GM12878 (cell line): ENCODE data around the gene PPT1. TPM values are rescaled to one million over a fixed set of nuclear protein-coding genes. Genes with fewer than 3 reads are reported as not detected.

ENCODE experiments used
- ATAC-seq: fragments of 200-7000 bp; cut with Tn5 transposase; 3 replicates; pipeline ENCODE4 v1.9.1; 2020; ENCODE audit warnings: mild to moderate bottlenecking, moderate library complexity
- BruUV-seq: library from RNA; stranded (reverse); fragments of 400-500 nt; replicated peaks from 2 replicates; lab custom pipeline; 2021; lab: Mats Ljungman, UMichigan
- CTCF ChIA-PET: fragments of 300-600 bp; sonication (Branson Sonifier 250); formaldehyde crosslinking; extraction: SDS; loops from one replicate; lab custom pipeline; 2021; ENCODE audit warnings: inconsistent platforms; lab: Yijun Ruan, JAX
- POLR2A ChIA-PET: fragments of 350-600 bp; formaldehyde crosslinking; extraction: SDS; loops from one replicate; lab custom pipeline; 2021; ENCODE audit warnings: inconsistent platforms; lab: Charles Lee
- RAD21 ChIA-PET: fragments of 300-600 bp; sonication (Branson Sonifier 250); formaldehyde crosslinking; loops from one replicate; lab custom pipeline; 2023; ENCODE audit warnings: antibody characterized with exemption; ENCODE audit not compliant: unreplicated experiment; lab: Charles Lee
- SMC1A ChIA-PET: fragments of 300-600 bp; sonication (Branson Sonifier 250); formaldehyde crosslinking; loops from one replicate; lab custom pipeline; 2023; ENCODE audit not compliant: unreplicated experiment, uncharacterized antibody; lab: Charles Lee
- DNase-seq: peaks from one replicate; pipeline ENCODE4 v3.0.0-alpha.2; 2011; ENCODE audit warnings: low read depth, low spot score
- FAIRE-seq: peaks from 3 replicates; lab custom pipeline; 2011; peaks lifted over from hg19 to GRCh38; lab: Jason Lieb, UNC
- H2AFZ ChIP-seq: 2 replicates; pipeline ENCODE4 v1.6.0; 2011; ENCODE audit warnings: low read depth, low read length, control low read depth; ENCODE audit not compliant: control insufficient read depth
- H3K27ac ChIP-seq: 2 replicates; pipeline ENCODE4 v1.5.1; 2011; ENCODE audit warnings: control low read depth; ENCODE audit not compliant: control insufficient read depth, insufficient read depth
- H3K27me3 ChIP-seq, 2 experiments: replicated peaks in 1 of 2; 2 replicates each; pipeline versions ENCODE4 v1.6.0 to v1.6.1; 2011; ENCODE audit warnings: low read length in 1 of 2; ENCODE audit not compliant: control insufficient read depth in 2 of 2, insufficient read depth in 2 of 2
- H3K36me3 ChIP-seq, 2 experiments: 2 replicates each; pipeline ENCODE4 v1.5.1; 2011; ENCODE audit warnings: low read length in 1 of 2; ENCODE audit not compliant: control insufficient read depth in 2 of 2, insufficient read depth in 2 of 2
- H3K4me1 ChIP-seq: 2 replicates; pipeline ENCODE4 v1.6.1; 2011; ENCODE audit warnings: mild to moderate bottlenecking, low read length, moderate library complexity, mixed read lengths; ENCODE audit not compliant: control insufficient read depth, insufficient read depth
- H3K4me2 ChIP-seq: 2 replicates; pipeline ENCODE4 v1.6.0; 2011; ENCODE audit warnings: control low read depth; ENCODE audit not compliant: control insufficient read depth, insufficient read depth
- H3K4me3 ChIP-seq: fragments of 200-600 bp; sonication (generic); 2 replicates; pipeline ENCODE4 v1.5.1; 2016
- H3K79me2 ChIP-seq: 2 replicates; pipeline ENCODE4 v1.6.0; 2011; ENCODE audit warnings: low read length; ENCODE audit not compliant: control insufficient read depth, insufficient read depth
- H3K9ac ChIP-seq: 2 replicates; pipeline ENCODE4 v1.8.0; 2011; ENCODE audit warnings: low read length, control low read depth, mixed read lengths; ENCODE audit not compliant: control insufficient read depth, insufficient read depth
- H3K9me3 ChIP-seq: replicated peaks from 3 replicates; pipeline ENCODE4 v1.5.1; 2011; ENCODE audit warnings: mild to moderate bottlenecking, low read length; ENCODE audit not compliant: control insufficient read depth, insufficient read depth
- H4K20me1 ChIP-seq: 2 replicates; pipeline ENCODE4 v1.6.0; 2011; ENCODE audit not compliant: control insufficient read depth, insufficient read depth
- BACH1 ChIP-seq: fragments of 450-650 bp; IDR thresholded peaks from 2 replicates; pipeline ENCODE4 v1.6.1; 2017; ENCODE audit warnings: mild to moderate bottlenecking, borderline replicate concordance
- BHLHE40 ChIP-seq, 2 experiments: fragments of 450-650 bp in 1 of 2; IDR thresholded peaks; 2 replicates each; pipeline ENCODE4 v1.6.1; 2011 to 2017; ENCODE audit warnings: low read depth in 2 of 2, borderline replicate concordance in 1 of 2, improper control_type of control experiment in 1 of 2, low read length in 1 of 2, mild to moderate bottlenecking in 1 of 2
- CBFB ChIP-seq: IDR thresholded peaks from 2 replicates; pipeline ENCODE4 v1.6.1; 2016; ENCODE audit warnings: antibody characterized with exemption, low read depth
- CHD1 ChIP-seq: IDR thresholded peaks from 2 replicates; pipeline ENCODE4 v1.6.1; 2012; ENCODE audit warnings: low read depth, low read length, improper control_type of control experiment
- CREM ChIP-seq: IDR thresholded peaks from 2 replicates; pipeline ENCODE4 v1.6.1; 2014; ENCODE audit warnings: antibody characterized with exemption, low read depth
- DPF2 ChIP-seq: fragments of 450-650 bp; IDR thresholded peaks from 2 replicates; pipeline ENCODE4 v1.6.1; 2017; ENCODE audit warnings: mild to moderate bottlenecking
- FOXM1 ChIP-seq: IDR thresholded peaks from 2 replicates; pipeline ENCODE4 v1.6.1; 2012; ENCODE audit warnings: low read depth, mild to moderate bottlenecking, inconsistent platforms, low read length, moderate library complexity
- IRF4 ChIP-seq: IDR thresholded peaks from 2 replicates; pipeline ENCODE4 v1.6.1; 2011; ENCODE audit warnings: low read depth, low read length
- PAX8 ChIP-seq: fragments of 450-650 bp; IDR thresholded peaks from 2 replicates; pipeline ENCODE4 v1.6.1; 2017; ENCODE audit warnings: mild to moderate bottlenecking, moderate library complexity
- PBX3 ChIP-seq: IDR thresholded peaks from 2 replicates; pipeline ENCODE4 v1.6.1; 2011; ENCODE audit warnings: mild to moderate bottlenecking, low read depth, low read length, moderate library complexity; ENCODE audit not compliant: insufficient replicate concordance
- POLR2A ChIP-seq: IDR thresholded peaks from 2 replicates; pipeline ENCODE4 v1.6.1; 2011; ENCODE audit warnings: low read depth, mild to moderate bottlenecking, low read length
- RAD21 ChIP-seq: IDR thresholded peaks from 2 replicates; pipeline ENCODE4 v1.6.1; 2011; ENCODE audit warnings: mild to moderate bottlenecking, low read depth, low read length, moderate library complexity; ENCODE audit not compliant: insufficient read depth
- TCF12 ChIP-seq: IDR thresholded peaks from 2 replicates; pipeline ENCODE4 v1.6.1; 2011; ENCODE audit warnings: low read depth, mild to moderate bottlenecking, low read length
- USF2 ChIP-seq: IDR thresholded peaks from 2 replicates; pipeline ENCODE4 v1.6.1; 2011; ENCODE audit warnings: low read depth, low read length, improper control_type of control experiment, borderline replicate concordance
- WGBS: methylation state at CpG from one replicate; pipeline ENCODE4 v1.1.6; 2016; ENCODE audit warnings: low lambda C conversion rate; ENCODE audit not compliant: insufficient replicate concordance, insufficient coverage; ENCODE audit errors: missing lambda C conversion rate; 5-methylcytosine and 5-hydroxymethylcytosine counted together
- in situ Hi-C: fragments of 300-500 bp; cut with MboI; formaldehyde crosslinking; loops from 9 replicates; pipeline ENCODE4 v1.14.3; 2018; ENCODE audit warnings: mixed read lengths
- intact Hi-C: fragments of 100-400 bp; cut with micrococcal nuclease; formaldehyde crosslinking; loops from one replicate; pipeline ENCODE4 v1.14.2; 2022; ENCODE audit not compliant: unreplicated experiment
- polyA plus RNA-seq, 11 experiments: library from polyadenylated mRNA; depleted of rRNA in 4 of 11; unstranded in 6 of 11; stranded (reverse) in 5 of 11; fragments of >200 nt; fragmentation: Nextera tagmentation in 4 of 11; fragmentation: Illumina TruSeq in 1 of 11; extraction: Ambion mirVana in 4 of 11; extraction: Trizol in 1 of 11; gene quantifications; 1 replicate in 1 of 11; 2 replicates in 10 of 11; pipeline versions ENCODE4 v1.2.1 to v1.2.3, GENCODE V29; 2011 to 2016; ENCODE audit warnings: inconsistent platforms in 2 of 11, missing spikeins in 2 of 11, low read depth in 1 of 11
- total RNA-seq, 4 experiments: library from RNA; depleted of rRNA in 3 of 4; stranded (reverse); fragments of >200 nt in 3 of 4; fragmentation: Illumina TruSeq in 1 of 4; extraction: Trizol in 1 of 4; gene quantifications; 2 replicates each; pipeline versions ENCODE4 v1.2.1 to v1.2.3, GENCODE V29; 2013 to 2021

The PPT1 gene
- total and polyA plus RNA-seq, 10 of the 15 experiments (the other 5 are each of a cell fraction or from before 2014, with no cell fraction given) = 50.4 to 147 (median 103) TPM

- TF ChIP-seq CREM (no peak), TCF12 (no peak), POLR2A (no peak), PBX3 (no peak), FOXM1 (no peak), BHLHE40 (IDR thresholded peaks at IDR 0.05; ENCODE audit: borderline replicate concordance in 1 of 2, low read depth in 2 of 2, low read length in 1 of 2) (no peak)
Observed at GRCh38 chr1:40024671-40025070, 72.4 kb downstream of the PPT1 start (continued).

- H3K4me1 ChIP-seq = peaks cover 8% of the 10 kb centered on the region
- WGBS = 26% methylated on average over 4 of the region's 4 CpGs
- H3K9ac ChIP-seq = no peak overlapping the region
- ChIA-PET POLR2A (interaction anchor here (0.7 kb wide), 1 partner anchor 20 kb away, joined by 3 read pairs; no protein-coding TSS in a partner anchor), RAD21 (interaction anchor here (1.7 kb wide), 1 partner anchor 9 kb away, joined by 9 read pairs; no protein-coding TSS in a partner anchor), SMC1A (no interaction called here), CTCF (interaction anchor here (0.8 to 4.8 kb wide), 2 partner anchors 9 to 104 kb away, joined by 3 to 36 read pairs; no protein-coding TSS in a partner anchor)
- no peaks in the 10 kb centered on the region for H3K36me3 ChIP-seq
- no peak overlapping the region for H3K27ac ChIP-seq
- no TSS peak for BruUV-seq
- in situ Hi-C loops (no loop called here), intact Hi-C loops (no loop called here)
- ATAC-seq (no peak), FAIRE-seq (no peak), DNase-seq (no peak)
- no peak overlapping the region for H3K4me3 ChIP-seq
- no peaks in the 10 kb centered on the region for H3K27me3 ChIP-seq
- no peaks in the 10 kb centered on the region for H3K79me2 ChIP-seq
- no peak overlapping the region for H2AFZ ChIP-seq
- TF ChIP-seq BACH1 (no peak), IRF4 (no peak), CHD1 (no peak), DPF2 (no peak), CBFB (no peak), USF2 (no peak), PAX8 (no peak), RAD21 (no peak)
- no peaks in the 10 kb centered on the region for H4K20me1 ChIP-seq
- peaks cover 8% of the 10 kb centered on the region for H3K9me3 ChIP-seq
- H3K4me2 ChIP-seq = no peak overlapping the region
Observed at GRCh38 chr1:40023379-40023944, 73.6 kb downstream of the PPT1 start.

Other genes with a start within 250 kb of the PPT1 start
Only the 7 nearest of the 8 such genes appear.
- 29.0 and 33.4 TPM in 2 replicates for gene TRIT1, start 213.7 kb downstream of the PPT1 start, total RNA-seq (2014; rRNA removed)
- gene TRIT1, start 213.7 kb downstream of the PPT1 start, total RNA-seq (2014; rRNA removed; fragmentation: Illumina TruSeq; extraction: Trizol) = 27.9 and 32.2 TPM in 2 replicates
- 20.5 and 22.8 TPM in 2 replicates for gene TRIT1, start 213.7 kb downstream of the PPT1 start, total RNA-seq (2021)
- 35.8 and 52.4 TPM in 2 replicates for gene TRIT1, start 213.7 kb downstream of the PPT1 start, polyA plus RNA-seq (2011; rRNA removed)
- gene TRIT1, start 213.7 kb downstream of the PPT1 start, polyA plus RNA-seq (2014; fragmentation: Illumina TruSeq; extraction: Trizol) = 27.5 and 34.4 TPM in 2 replicates
- 10 to 100 TPM; 13.2 to 17.1 TPM for gene TRIT1, start 213.7 kb downstream of the PPT1 start, polyA plus RNA-seq (2014; fragmentation: Nextera tagmentation; extraction: Ambion mirVana)
- gene TRIT1, start 213.7 kb downstream of the PPT1 start, polyA plus RNA-seq (2014; rRNA removed) = 24.5 and 26.4 TPM in 2 replicates
- gene TRIT1, start 213.7 kb downstream of the PPT1 start, polyA plus RNA-seq (2016; fragmentation: Nextera tagmentation; extraction: Ambion mirVana) = 10 to 100 TPM; 24.8 to 25.5 TPM
- 0.79 and 0.98 TPM in 2 replicates for gene MYCL, start 195.3 kb downstream of the PPT1 start, total RNA-seq (2014; rRNA removed)
- gene MYCL, start 195.3 kb downstream of the PPT1 start, total RNA-seq (2014; rRNA removed; fragmentation: Illumina TruSeq; extraction: Trizol) = 0.46 and 0.49 TPM in 2 replicates
- gene MYCL, start 195.3 kb downstream of the PPT1 start, total RNA-seq (2021) = 1.4 and 1.7 TPM in 2 replicates
- 0.22 and 0.37 TPM in 2 replicates for gene MYCL, start 195.3 kb downstream of the PPT1 start, polyA plus RNA-seq (2011; rRNA removed)
- 0.67 and 0.75 TPM in 2 replicates for gene MYCL, start 195.3 kb downstream of the PPT1 start, polyA plus RNA-seq (2014; fragmentation: Illumina TruSeq; extraction: Trizol)
- gene MYCL, start 195.3 kb downstream of the PPT1 start, polyA plus RNA-seq (2014; fragmentation: Nextera tagmentation; extraction: Ambion mirVana) = under 1 TPM; 0.11 to 0.26 TPM
- 0.24 and 0.77 TPM in 2 replicates for gene MYCL, start 195.3 kb downstream of the PPT1 start, polyA plus RNA-seq (2014; rRNA removed)
- under 1 TPM in 1 of 2 experiments, not detected in 1; 0.40 TPM for gene MYCL, start 195.3 kb downstream of the PPT1 start, polyA plus RNA-seq (2016; fragmentation: Nextera tagmentation; extraction: Ambion mirVana)
- gene MFSD2A, start 142.1 kb downstream of the PPT1 start, total RNA-seq (2014; rRNA removed) = 30.1 and 34.0 TPM in 2 replicates
- 13.3 and 14.0 TPM in 2 replicates for gene MFSD2A, start 142.1 kb downstream of the PPT1 start, total RNA-seq (2014; rRNA removed; fragmentation: Illumina TruSeq; extraction: Trizol)
- 23.1 and 23.4 TPM in 2 replicates for gene MFSD2A, start 142.1 kb downstream of the PPT1 start, total RNA-seq (2021)
- gene MFSD2A, start 142.1 kb downstream of the PPT1 start, polyA plus RNA-seq (2011; rRNA removed) = 6.5 and 11.0 TPM in 2 replicates
- 19.5 and 21.6 TPM in 2 replicates for gene MFSD2A, start 142.1 kb downstream of the PPT1 start, polyA plus RNA-seq (2014; fragmentation: Illumina TruSeq; extraction: Trizol)
- gene MFSD2A, start 142.1 kb downstream of the PPT1 start, polyA plus RNA-seq (2014; fragmentation: Nextera tagmentation; extraction: Ambion mirVana) = 1 to 10 TPM in 1 of 2 experiments, under 1 TPM in 1; 0.84 to 1.9 TPM
- gene MFSD2A, start 142.1 kb downstream of the PPT1 start, polyA plus RNA-seq (2014; rRNA removed) = 21.7 and 21.9 TPM in 2 replicates
- gene MFSD2A, start 142.1 kb downstream of the PPT1 start, polyA plus RNA-seq (2016; fragmentation: Nextera tagmentation; extraction: Ambion mirVana) = 10 to 100 TPM; 14.3 to 16.1 TPM
- 378 and 394 TPM in 2 replicates for gene CAP1, start 56.5 kb downstream of the PPT1 start, total RNA-seq (2014; rRNA removed)
- gene CAP1, start 56.5 kb downstream of the PPT1 start, total RNA-seq (2014; rRNA removed; fragmentation: Illumina TruSeq; extraction: Trizol) = 405 and 421 TPM in 2 replicates
- gene CAP1, start 56.5 kb downstream of the PPT1 start, total RNA-seq (2021) = 482 and 491 TPM in 2 replicates
- 360 and 431 TPM in 2 replicates for gene CAP1, start 56.5 kb downstream of the PPT1 start, polyA plus RNA-seq (2011; rRNA removed)
- gene CAP1, start 56.5 kb downstream of the PPT1 start, polyA plus RNA-seq (2014; fragmentation: Illumina TruSeq; extraction: Trizol) = 500 and 537 TPM in 2 replicates
- 100 to 1,000 TPM; 413 to 441 TPM for gene CAP1, start 56.5 kb downstream of the PPT1 start, polyA plus RNA-seq (2014; fragmentation: Nextera tagmentation; extraction: Ambion mirVana)
- gene CAP1, start 56.5 kb downstream of the PPT1 start, polyA plus RNA-seq (2014; rRNA removed) = 367 and 393 TPM in 2 replicates
- 100 to 1,000 TPM; 475 to 481 TPM for gene CAP1, start 56.5 kb downstream of the PPT1 start, polyA plus RNA-seq (2016; fragmentation: Nextera tagmentation; extraction: Ambion mirVana)
- gene RLF, start 64.1 kb upstream of the PPT1 start, total RNA-seq (2014; rRNA removed) = 10.3 and 12.1 TPM in 2 replicates
- gene RLF, start 64.1 kb upstream of the PPT1 start, total RNA-seq (2014; rRNA removed; fragmentation: Illumina TruSeq; extraction: Trizol) = 18.2 and 18.7 TPM in 2 replicates
- gene RLF, start 64.1 kb upstream of the PPT1 start, total RNA-seq (2021) = 12.0 and 12.5 TPM in 2 replicates
- gene RLF, start 64.1 kb upstream of the PPT1 start, polyA plus RNA-seq (2011; rRNA removed) = 19.8 and 30.8 TPM in 2 replicates
- 11.2 and 14.6 TPM in 2 replicates for gene RLF, start 64.1 kb upstream of the PPT1 start, polyA plus RNA-seq (2014; fragmentation: Illumina TruSeq; extraction: Trizol)
- 1 to 10 TPM; 2.0 to 3.6 TPM for gene RLF, start 64.1 kb upstream of the PPT1 start, polyA plus RNA-seq (2014; fragmentation: Nextera tagmentation; extraction: Ambion mirVana)
- gene RLF, start 64.1 kb upstream of the PPT1 start, polyA plus RNA-seq (2014; rRNA removed) = 5.6 and 7.0 TPM in 2 replicates
- 1 to 10 TPM; 6.7 to 7.0 TPM for gene RLF, start 64.1 kb upstream of the PPT1 start, polyA plus RNA-seq (2016; fragmentation: Nextera tagmentation; extraction: Ambion mirVana)
- gene TMCO2, start 150.7 kb upstream of the PPT1 start, total RNA-seq (2014; rRNA removed) = not detected in 2 replicates
- not detected in 2 replicates for gene TMCO2, start 150.7 kb upstream of the PPT1 start, total RNA-seq (2014; rRNA removed; fragmentation: Illumina TruSeq; extraction: Trizol)
- not detected in 2 replicates for gene TMCO2, start 150.7 kb upstream of the PPT1 start, total RNA-seq (2021)
- gene TMCO2, start 150.7 kb upstream of the PPT1 start, polyA plus RNA-seq (2011; rRNA removed) = not detected in 2 replicates
- gene TMCO2, start 150.7 kb upstream of the PPT1 start, polyA plus RNA-seq (2014; fragmentation: Illumina TruSeq; extraction: Trizol) = not detected in 2 replicates
- not detected for gene TMCO2, start 150.7 kb upstream of the PPT1 start, polyA plus RNA-seq (2014; fragmentation: Nextera tagmentation; extraction: Ambion mirVana)
- gene TMCO2, start 150.7 kb upstream of the PPT1 start, polyA plus RNA-seq (2014; rRNA removed) = not detected in 2 replicates
- gene TMCO2, start 150.7 kb upstream of the PPT1 start, polyA plus RNA-seq (2016; fragmentation: Nextera tagmentation; extraction: Ambion mirVana) = not detected
- 40.2 and 52.9 TPM in 2 replicates for gene ZMPSTE24, start 161.0 kb upstream of the PPT1 start, total RNA-seq (2014; rRNA removed)
- 44.5 and 47.0 TPM in 2 replicates for gene ZMPSTE24, start 161.0 kb upstream of the PPT1 start, total RNA-seq (2014; rRNA removed; fragmentation: Illumina TruSeq; extraction: Trizol)
- gene ZMPSTE24, start 161.0 kb upstream of the PPT1 start, total RNA-seq (2021) = 32.1 and 32.6 TPM in 2 replicates
- gene ZMPSTE24, start 161.0 kb upstream of the PPT1 start, polyA plus RNA-seq (2011; rRNA removed) = 21.5 and 27.1 TPM in 2 replicates
- 48.5 and 64.7 TPM in 2 replicates for gene ZMPSTE24, start 161.0 kb upstream of the PPT1 start, polyA plus RNA-seq (2014; fragmentation: Illumina TruSeq; extraction: Trizol)
- gene ZMPSTE24, start 161.0 kb upstream of the PPT1 start, polyA plus RNA-seq (2014; fragmentation: Nextera tagmentation; extraction: Ambion mirVana) = 10 to 100 TPM; 30.1 to 56.0 TPM
- 23.2 and 30.1 TPM in 2 replicates for gene ZMPSTE24, start 161.0 kb upstream of the PPT1 start, polyA plus RNA-seq (2014; rRNA removed)
- 10 to 100 TPM; 82.7 to 84.4 TPM for gene ZMPSTE24, start 161.0 kb upstream of the PPT1 start, polyA plus RNA-seq (2016; fragmentation: Nextera tagmentation; extraction: Ambion mirVana)